ENCODE results near the gene CBARP. TPM values are rescaled to one million over a fixed set of nuclear protein-coding genes. Genes with fewer than 3 reads are reported as not detected.
A peak's percentile ranks its signal among the peaks of the same experiment; 100 is the strongest.
"Not testable (repeated sequence)": the region's sequence is repeated elsewhere in the genome, so short reads cannot be mapped to it uniquely, and the experiment has no call there.

Gene CBARP
- total and polyA plus RNA-seq, 2 experiments from 2014 or later = 0.41 to 4.5 TPM

DNA sequence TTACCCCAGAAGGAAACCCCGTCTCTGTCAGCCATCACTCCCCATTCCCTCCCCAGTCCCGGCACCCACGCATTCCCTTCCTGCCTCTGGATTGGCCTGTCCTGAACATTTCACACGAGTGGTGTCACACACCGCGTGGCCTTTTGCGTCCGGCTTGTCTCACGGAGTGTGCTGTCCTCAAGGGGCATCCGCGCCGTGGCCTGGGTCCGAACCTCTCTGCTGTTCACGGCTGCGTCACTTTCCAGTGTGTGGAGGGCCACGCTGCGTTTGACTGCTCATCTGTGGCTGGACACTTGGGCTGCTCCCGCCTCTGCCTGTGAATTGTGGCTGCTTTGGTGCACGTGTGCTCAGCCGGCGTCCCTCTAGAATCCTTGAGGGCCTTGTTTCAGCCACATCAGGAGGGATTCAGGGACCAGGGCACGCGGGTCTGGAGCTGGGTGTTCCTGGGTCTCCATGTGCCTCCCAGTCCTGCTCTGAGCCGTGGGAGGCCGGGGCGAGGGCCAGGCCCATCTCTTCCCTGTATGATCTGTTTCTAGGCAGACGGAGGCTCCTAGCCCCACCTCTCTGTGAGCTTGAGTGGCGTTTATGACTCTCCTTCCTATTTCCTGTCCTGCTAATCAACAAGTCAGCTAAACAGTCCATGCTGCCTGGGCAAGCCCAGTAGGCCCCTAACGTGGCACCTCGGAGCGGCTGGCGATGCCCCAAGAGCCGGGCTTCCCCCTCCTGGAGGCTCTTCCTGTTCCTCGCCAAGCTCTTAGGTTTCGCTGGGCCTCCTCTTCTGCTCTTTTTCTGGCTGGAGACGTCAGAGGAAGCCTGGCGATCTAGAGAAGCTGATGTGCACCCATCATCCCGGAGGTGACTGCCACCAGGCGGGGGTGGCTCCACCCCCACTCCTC is 24.2 kb downstream of the CBARP start:
- Histone ChIP-seq H3K9ac (peak overlapping the region; percentile 71), H3K27me3 (replicated peaks; ENCODE audit: insufficient read depth) (no peaks in the 10 kb centered on the region), H3K9me3 (ENCODE audit: low read depth) (no peaks in the 10 kb centered on the region), H3K4me3 (no peak overlapping the region), H3K4me1 (ENCODE audit: insufficient read depth) (peaks cover 32% of the 10 kb centered on the region), H3K36me3 (ENCODE audit: low read depth) (no peaks in the 10 kb centered on the region; the same call in 1 of the 2 replicates), H3K79me2 (ENCODE audit: insufficient read depth) (peaks cover 100% of the 10 kb centered on the region), H3F3A (ENCODE audit: insufficient read depth) (no peaks in the 10 kb centered on the region; the same call in 1 of the 2 replicates), H3K27ac (peak overlapping the region; percentile 71), H3K4me2 (ENCODE audit: unreplicated experiment) (peak overlapping the region; percentile 26), H4K20me1 (ENCODE audit: insufficient read depth) (no peaks in the 10 kb centered on the region), H3K9me2 (ENCODE audit: insufficient read depth) (no peaks in the 10 kb centered on the region), H2AFZ (peak overlapping the region; percentile 39)
- WGBS, 2 experiments (ENCODE audit: low coverage in 1 of 2, low lambda C conversion rate in 2 of 2, missing lambda C conversion rate in 2 of 2) = 64% methylated on average over 39 of the region's 39 CpGs
- in situ Hi-C loops (cut with MboI) = no loop called here
- peak; percentile 71 for DNase-seq
- TF ChIP-seq EZH2phosphoT487 (IDR thresholded peaks at IDR 0.05; ENCODE audit: insufficient read depth, low read depth) = no peak
- TF ChIP-seq EZH2 (IDR thresholded peaks at IDR 0.05; ENCODE audit: insufficient read depth, poor library complexity, severe bottlenecking) = no peak

DNA sequence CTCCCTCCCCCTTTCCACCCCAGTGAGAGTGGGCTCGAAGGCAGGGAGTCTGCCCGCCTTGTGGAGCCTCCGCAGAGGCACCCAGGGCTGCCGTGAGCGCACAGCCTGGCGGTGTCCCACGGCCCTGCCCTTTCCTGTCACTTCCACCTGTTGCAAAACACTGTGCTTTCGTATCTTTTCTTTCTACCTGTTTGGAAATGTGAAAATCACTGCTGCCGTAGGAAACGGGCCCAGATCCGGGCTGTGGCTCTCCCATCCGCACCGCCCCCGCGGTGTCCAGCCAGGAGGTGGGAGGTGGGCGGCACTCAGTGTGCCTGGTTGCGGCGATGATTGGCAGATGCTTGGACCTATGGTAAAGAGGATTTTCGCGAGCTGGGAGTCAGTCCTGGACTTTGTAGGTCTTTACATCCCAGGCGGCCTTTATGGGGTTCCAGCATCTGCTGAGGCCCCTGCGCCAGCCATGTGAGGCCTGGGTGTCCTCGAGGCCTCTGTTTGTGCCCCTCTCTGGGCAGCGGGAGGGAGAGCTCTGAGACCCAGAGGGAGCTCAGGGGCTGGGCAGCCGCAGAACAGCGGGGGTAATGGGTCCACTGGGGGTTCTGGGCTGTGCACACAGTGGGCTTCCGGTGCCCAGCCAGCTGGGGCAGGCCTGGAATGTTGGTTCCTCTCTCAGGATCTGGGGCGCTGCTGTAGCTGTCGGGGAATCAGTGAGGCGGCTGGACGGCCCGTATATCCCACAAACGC is 26.1 kb downstream of the CBARP start:
- 87 to 90% methylated on average over 32 to 33 of the region's 33 CpGs for WGBS, 2 experiments (ENCODE audit: low coverage in 1 of 2, low lambda C conversion rate in 2 of 2, missing lambda C conversion rate in 2 of 2)
- peaks cover 100% of the 10 kb centered on the region for H3K79me2 ChIP-seq (ENCODE audit: insufficient read depth)
- no peaks in the 10 kb centered on the region; the same call in 1 of the 2 replicates for H3K36me3 ChIP-seq (ENCODE audit: low read depth)
- H4K20me1 ChIP-seq (ENCODE audit: insufficient read depth) = no peaks in the 10 kb centered on the region
- no peak overlapping the region for H3K4me2 ChIP-seq (ENCODE audit: unreplicated experiment)
- no peak overlapping the region for H3K4me3 ChIP-seq
- no peaks in the 10 kb centered on the region for H3K9me2 ChIP-seq (ENCODE audit: insufficient read depth)
- peaks cover 6% of the 10 kb centered on the region; the same call in 1 of the 2 replicates for H3F3A ChIP-seq (ENCODE audit: insufficient read depth)
- in situ Hi-C loops (cut with MboI) = no loop called here
- no peaks in the 10 kb centered on the region for H3K27me3 ChIP-seq (replicated peaks; ENCODE audit: insufficient read depth)
- H3K27ac ChIP-seq = no peak overlapping the region
- H2AFZ ChIP-seq = no peak overlapping the region
- no peak for TF ChIP-seq EZH2 (IDR thresholded peaks at IDR 0.05; ENCODE audit: insufficient read depth, poor library complexity, severe bottlenecking)
- no peak for TF ChIP-seq EZH2phosphoT487 (IDR thresholded peaks at IDR 0.05; ENCODE audit: insufficient read depth, low read depth)
- H3K9ac ChIP-seq = no peak overlapping the region
- no peaks in the 10 kb centered on the region for H3K9me3 ChIP-seq (ENCODE audit: low read depth)
- DNase-seq = no peak
- H3K4me1 ChIP-seq (ENCODE audit: insufficient read depth) = peaks cover 40% of the 10 kb centered on the region

DNA sequence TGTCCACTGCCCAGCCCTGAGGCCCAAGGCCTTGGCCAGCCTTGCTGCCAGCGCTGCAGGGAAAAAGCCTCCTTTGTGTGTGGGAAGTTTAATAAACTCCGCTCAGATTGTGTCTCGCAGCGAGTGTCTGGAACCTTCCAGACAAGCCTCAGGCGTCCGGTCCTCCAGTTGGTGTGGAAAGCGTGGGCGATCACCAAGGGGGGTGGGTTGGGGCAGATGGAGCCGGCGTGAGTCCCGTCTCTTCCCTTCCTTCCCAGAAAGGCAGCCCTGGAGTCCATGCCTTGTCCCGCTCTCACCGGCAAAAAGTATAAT is 27.6 kb downstream of the CBARP start:
- H3K9ac ChIP-seq = no peak overlapping the region
- no peaks in the 10 kb centered on the region for H3K9me2 ChIP-seq (ENCODE audit: insufficient read depth)
- peaks cover 91% of the 10 kb centered on the region for H3K79me2 ChIP-seq (ENCODE audit: insufficient read depth)
- H4K20me1 ChIP-seq (ENCODE audit: insufficient read depth) = no peaks in the 10 kb centered on the region
- in situ Hi-C loops (cut with MboI) = no loop called here
- no peak overlapping the region for H3K4me2 ChIP-seq (ENCODE audit: unreplicated experiment)
- no peak overlapping the region for H3K27ac ChIP-seq
- DNase-seq = no peak
- H2AFZ ChIP-seq = no peak overlapping the region
- no peaks in the 10 kb centered on the region for H3K9me3 ChIP-seq (ENCODE audit: low read depth)
- H3F3A ChIP-seq (ENCODE audit: insufficient read depth) = peaks cover 6% of the 10 kb centered on the region; the same call in 1 of the 2 replicates
- 92 to 96% methylated on average over 13 of the region's 13 CpGs for WGBS, 2 experiments (ENCODE audit: low coverage in 1 of 2, low lambda C conversion rate in 2 of 2, missing lambda C conversion rate in 2 of 2)
- no peak overlapping the region for H3K4me3 ChIP-seq
- no peak for TF ChIP-seq EZH2phosphoT487 (IDR thresholded peaks at IDR 0.05; ENCODE audit: insufficient read depth, low read depth)
- no peak for TF ChIP-seq EZH2 (IDR thresholded peaks at IDR 0.05; ENCODE audit: insufficient read depth, poor library complexity, severe bottlenecking)
- peaks cover 29% of the 10 kb centered on the region for H3K4me1 ChIP-seq (ENCODE audit: insufficient read depth)
- no peaks in the 10 kb centered on the region; the same call in 1 of the 2 replicates for H3K36me3 ChIP-seq (ENCODE audit: low read depth)
- H3K27me3 ChIP-seq (replicated peaks; ENCODE audit: insufficient read depth) = no peaks in the 10 kb centered on the region

DNA sequence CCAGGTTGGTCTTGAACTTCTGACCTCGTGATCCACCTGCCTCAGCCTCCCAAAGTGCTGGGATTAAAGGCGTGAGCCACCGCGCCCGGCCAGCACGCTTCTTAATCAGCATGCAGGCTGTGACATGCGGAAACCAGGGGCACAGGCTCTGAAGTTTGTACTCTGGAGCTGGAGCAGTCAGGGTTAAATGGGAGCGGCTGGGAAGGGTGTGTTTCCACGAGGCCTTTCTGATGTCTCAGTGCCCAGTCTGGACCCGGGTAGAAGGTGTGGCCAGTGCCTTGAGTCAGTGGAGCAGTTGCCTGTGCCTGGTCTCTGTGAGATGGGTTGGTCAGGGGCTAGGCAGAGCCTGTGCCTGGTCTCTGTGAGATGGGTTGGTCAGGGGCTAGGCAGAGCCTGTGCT is 29.0 kb downstream of the CBARP start:
- H4K20me1 ChIP-seq (ENCODE audit: insufficient read depth); H3K36me3 ChIP-seq (ENCODE audit: low read depth); H3K9me3 ChIP-seq (ENCODE audit: low read depth); in situ Hi-C loops (cut with MboI); H2AFZ ChIP-seq; H3K27me3 ChIP-seq (replicated peaks; ENCODE audit: insufficient read depth); H3K9me2 ChIP-seq (ENCODE audit: insufficient read depth): not testable (repeated sequence)
- peak overlapping the region; percentile 9; the same call in 1 of the 2 replicates for H3K4me3 ChIP-seq
- DNase-seq = peak; percentile 75
- peak overlapping the region; percentile 47 for H3K9ac ChIP-seq
- 68 to 74% methylated on average over 10 of the region's 10 CpGs for WGBS, 2 experiments (ENCODE audit: low coverage in 1 of 2, low lambda C conversion rate in 2 of 2, missing lambda C conversion rate in 2 of 2)
- 0 out of 2 replicates have a peak overlapping the region, but pooled peaks have one; percentile 15 for H3K27ac ChIP-seq
- peaks cover 17% of the 10 kb centered on the region for H3K4me1 ChIP-seq (ENCODE audit: insufficient read depth)
- peak overlapping the region; percentile 53 for H3K4me2 ChIP-seq (ENCODE audit: unreplicated experiment)
- H3F3A ChIP-seq (ENCODE audit: insufficient read depth) = peaks cover 15% of the 10 kb centered on the region
- peaks cover 77% of the 10 kb centered on the region for H3K79me2 ChIP-seq (ENCODE audit: insufficient read depth)

All from GM23248 (cell line).